Measurements from ENCODE around the gene CDT1. TPM values are rescaled to one million over a fixed set of nuclear protein-coding genes. Genes with fewer than 3 reads are reported as not detected.

Gene CDT1
- total RNA-seq, 4 donors from 2014 or later = 7.9 to 28.1 (median 10.1) TPM

GRCh38 chr16:88844419-88845036, 40.9 kb downstream of the CDT1 start:
- Histone ChIP-seq H3K4me3 (no peak overlapping the region), H3K27ac (no peak overlapping the region), H3K4me1 (no peaks in the 10 kb centered on the region), H3K36me3 (peaks cover 0 to 17% (median 0%) of the 10 kb centered on the region in 3 donors), H3K27me3 (no peaks in the 10 kb centered on the region), H3K9me3 (no peaks in the 10 kb centered on the region)
- no peak for DNase-seq
- no peak for TF ChIP-seq CTCF (IDR thresholded peaks at IDR 0.05)
- no peak for TF ChIP-seq POLR2A (IDR thresholded peaks at IDR 0.05)

GRCh38 chr16:88846088-88846487, 42.5 kb downstream of the CDT1 start:
- no peak for DNase-seq
- Histone ChIP-seq H3K4me1 (no peaks in the 10 kb centered on the region), H3K36me3 (peaks cover 0 to 1% (median 0%) of the 10 kb centered on the region in 3 donors), H3K27ac (no peak overlapping the region), H3K27me3 (no peaks in the 10 kb centered on the region), H3K9me3 (no peaks in the 10 kb centered on the region), H3K4me3 (no peak overlapping the region)
- TF ChIP-seq POLR2A (IDR thresholded peaks at IDR 0.05) = no peak
- TF ChIP-seq CTCF (IDR thresholded peaks at IDR 0.05) = no peak

GRCh38 chr16:88847654-88848053, 44.1 kb downstream of the CDT1 start:
- TF ChIP-seq CTCF (IDR thresholded peaks at IDR 0.05) (no peak), POLR2A (IDR thresholded peaks at IDR 0.05) (no peak)
- Histone ChIP-seq H3K36me3 (peaks cover 0 to 6% (median 0%) of the 10 kb centered on the region in 3 donors), H3K9me3 (no peaks in the 10 kb centered on the region), H3K27me3 (no peaks in the 10 kb centered on the region), H3K4me3 (no peak overlapping the region), H3K4me1 (no peaks in the 10 kb centered on the region), H3K27ac (no peak overlapping the region)
- no peak for DNase-seq

GRCh38 chr16:88848557-88848956, 45.0 kb downstream of the CDT1 start:
- no peak for TF ChIP-seq CTCF (IDR thresholded peaks at IDR 0.05)
- TF ChIP-seq POLR2A (IDR thresholded peaks at IDR 0.05) = no peak
- Histone ChIP-seq H3K4me3 (no peak overlapping the region), H3K36me3 (peaks cover 0 to 6% (median 0%) of the 10 kb centered on the region in 3 donors), H3K4me1 (peaks cover 0 to under 1% (median 0%) of the 10 kb centered on the region in 4 donors), H3K9me3 (no peaks in the 10 kb centered on the region), H3K27ac (no peak overlapping the region), H3K27me3 (no peaks in the 10 kb centered on the region)
- DNase-seq = no peak

- TF ChIP-seq CTCF (IDR thresholded peaks at IDR 0.05) (no peak), POLR2A (IDR thresholded peaks at IDR 0.05) (no peak)
- peaks cover 0 to 6% (median 0%) of the 10 kb centered on the region in 3 donors for H3K36me3 ChIP-seq
Observed at GRCh38 chr16:88850531-88851199, 47.1 kb downstream of the CDT1 start.

More at GRCh38 chr16:88850531-88851199, 47.1 kb downstream of the CDT1 start:
- no peaks in the 10 kb centered on the region for H3K27me3 ChIP-seq
- peaks cover 0 to 16% (median 3%) of the 10 kb centered on the region in 4 donors for H3K4me1 ChIP-seq
- DNase-seq = no peak
- H3K4me3 ChIP-seq = no peak overlapping the region
- H3K9me3 ChIP-seq = no peaks in the 10 kb centered on the region
- H3K27ac ChIP-seq = no peak overlapping the region

All from Peyer's patch (tissue), 4 donors.